Kidney epithelial cell (primary cell): ENCODE data around the gene COLGALT1. TPM values are rescaled to one million over a fixed set of nuclear protein-coding genes. Genes with fewer than 3 reads are reported as not detected.

Source experiments
- total RNA-seq: library from RNA; depleted of rRNA; stranded (reverse); fragments of >200 nt; gene quantifications from 2 replicates; pipeline ENCODE4 v1.2.3, GENCODE V29; 2015

The COLGALT1 gene
- total RNA-seq, 1 donor from 2014 or later = 68.4 TPM

Other genes with a start within 250 kb of the COLGALT1 start
- gene MRPL34, start 249.8 kb upstream of the COLGALT1 start, total RNA-seq = 71.0 and 125 TPM in 2 replicates
- 47.3 and 73.4 TPM in 2 replicates for gene DDA1, start 246.1 kb upstream of the COLGALT1 start, total RNA-seq
- 6.9 and 9.3 TPM in 2 replicates for gene ANO8, start 220.8 kb upstream of the COLGALT1 start, total RNA-seq
- 31.8 and 38.1 TPM in 2 replicates for gene GTPBP3, start 218.1 kb upstream of the COLGALT1 start, total RNA-seq
- gene PLVAP, start 178.3 kb upstream of the COLGALT1 start, total RNA-seq = 0.48 and 1.5 TPM in 2 replicates
- gene CCDC194, start 161.5 kb upstream of the COLGALT1 start, total RNA-seq = not detected in 2 replicates
- gene BST2, start 150.0 kb upstream of the COLGALT1 start, total RNA-seq = 38.2 and 41.4 TPM in 2 replicates
- gene MVB12A, start 135.6 kb upstream of the COLGALT1 start, total RNA-seq = 66.1 and 73.7 TPM in 2 replicates
- 0.75 TPM in 1 of 2 replicates, not detected in the other for gene TMEM221, start 107.0 kb upstream of the COLGALT1 start, total RNA-seq
- gene NXNL1, start 94.7 kb upstream of the COLGALT1 start, total RNA-seq = not detected in 2 replicates
- gene SLC27A1, start 85.1 kb upstream of the COLGALT1 start, total RNA-seq = 5.7 and 9.1 TPM in 2 replicates
- gene PGLS, start 44.0 kb upstream of the COLGALT1 start, total RNA-seq = 128 and 146 TPM in 2 replicates
- 0.27 and 2.0 TPM in 2 replicates for gene UNC13A, start 132.7 kb downstream of the COLGALT1 start, total RNA-seq
- 43.1 and 57.4 TPM in 2 replicates for gene MAP1S, start 163.8 kb downstream of the COLGALT1 start, total RNA-seq
- gene FCHO1, start 195.8 kb downstream of the COLGALT1 start, total RNA-seq = 1.5 and 3.8 TPM in 2 replicates
- gene B3GNT3, start 239.5 kb downstream of the COLGALT1 start, total RNA-seq = 11.5 and 13.6 TPM in 2 replicates